NCI-H2081 treated with DMSO at 0.1 percent for 48 hours (cell line): ENCODE data around the gene GLCCI1.

ENCODE experiments used
- DNase-seq: peaks from one replicate; lab custom pipeline; 2025; lab: John Stamatoyannopoulos, UW

GLCCI1 gene

GRCh38 chr7:8103282-8103681, 134.7 kb downstream of the GLCCI1 start:
- no peak for DNase-seq

- DNase-seq: no peak
Measured at GRCh38 chr7:8105449-8106095, 137.0 kb downstream of the GLCCI1 start.

GRCh38 chr7:8109196-8110022, 140.8 kb downstream of the GLCCI1 start:
- DNase-seq: no peak

GRCh38 chr7:8111282-8111960, 142.8 kb downstream of the GLCCI1 start:
- no peak for DNase-seq

GRCh38 chr7:8112685-8113084, 144.1 kb downstream of the GLCCI1 start:
- no peak for DNase-seq

GRCh38 chr7:8113184-8113583, 144.6 kb downstream of the GLCCI1 start:
- DNase-seq: no peak

- no peak for DNase-seq
Measured at GRCh38 chr7:8114175-8114574, 145.6 kb downstream of the GLCCI1 start.

GRCh38 chr7:8115547-8116402, 147.2 kb downstream of the GLCCI1 start:
- DNase-seq: no peak

GRCh38 chr7:8117195-8117594, 148.6 kb downstream of the GLCCI1 start:
- DNase-seq: no peak

- DNase-seq: no peak
Measured at GRCh38 chr7:8119262-8119661, 150.7 kb downstream of the GLCCI1 start.

- DNase-seq: no peak
Measured at GRCh38 chr7:8120390-8121058, 151.9 kb downstream of the GLCCI1 start.

- DNase-seq: no peak
Measured at GRCh38 chr7:8121243-8121642, 152.6 kb downstream of the GLCCI1 start.

GRCh38 chr7:8125680-8126444, 157.3 kb downstream of the GLCCI1 start:
- no peak for DNase-seq

GRCh38 chr7:8126601-8127167, 158.1 kb downstream of the GLCCI1 start:
- DNase-seq: no peak

- DNase-seq: no peak
Measured at GRCh38 chr7:8128449-8129317, 160.1 kb downstream of the GLCCI1 start.

GRCh38 chr7:8129318-8129659, 160.7 kb downstream of the GLCCI1 start:
- DNase-seq: no peak

GRCh38 chr7:8130663-8131062, 162.1 kb downstream of the GLCCI1 start:
- DNase-seq: no peak

GRCh38 chr7:8131694-8132605, 163.4 kb downstream of the GLCCI1 start:
- DNase-seq: no peak
